Measurements from ENCODE around the gene KIAA1328. TPM values are rescaled to one million over a fixed set of nuclear protein-coding genes. Genes with fewer than 3 reads are reported as not detected.

The KIAA1328 gene
- total RNA-seq, 1 experiment from 2014 or later = 6.2 TPM

GRCh38 chr18:37156330-37156942 lies 327.5 kb downstream of the KIAA1328 start:
- Histone ChIP-seq H3K36me3 (ENCODE audit: control insufficient read depth, insufficient read depth, low read length) (no peaks in the 10 kb centered on the region), H3K9me3 (ENCODE audit: control insufficient read depth, insufficient read depth, low read depth, low read length) (no peaks in the 10 kb centered on the region), H3K27me3 (ENCODE audit: control insufficient read depth, insufficient read depth, low read length) (no peaks in the 10 kb centered on the region), H3K4me1 (ENCODE audit: control insufficient read depth, insufficient read depth, low read length) (no peaks in the 10 kb centered on the region), H3K27ac (ENCODE audit: low read length) (no peak overlapping the region), H3K4me3 (ENCODE audit: low read depth in 2 of 2, low read length in 2 of 2) (no peak overlapping the region)
- DNase-seq (ENCODE audit: low read depth, low spot score) (no peak), ATAC-seq (no peak)
- no peak for TF ChIP-seq TCF7L2 (IDR thresholded peaks at IDR 0.05; ENCODE audit: low read depth, low read length)
- no peak for TF ChIP-seq SIN3A (IDR thresholded peaks at IDR 0.05; ENCODE audit: borderline replicate concordance, insufficient read depth, low read depth, low read length)
- TF ChIP-seq CTCF (IDR thresholded peaks at IDR 0.05) = no peak
- TF ChIP-seq POLR2AphosphoS5 (IDR thresholded peaks at IDR 0.05; ENCODE audit: low read depth, low read length) = no peak
- TF ChIP-seq REST (IDR thresholded peaks at IDR 0.05; ENCODE audit: insufficient read depth in 1 of 2, low read depth in 2 of 2, low read length in 1 of 2) = no peak
- ChIA-PET POLR2A (no interaction called here), CTCF (no interaction called here)
- BruUV-seq (replicated peaks) = no TSS peak
- intact Hi-C loops (cut with micrococcal nuclease; ENCODE audit: unreplicated experiment) = no loop called here
- in situ Hi-C loops (cut with HindIII; ENCODE audit: low pct_unique_long_range_greater_than_20kb, low sequenced_read_pairs) = no loop called here

GRCh38 chr18:37160038-37160820 lies 331.3 kb downstream of the KIAA1328 start:
- no peak for ATAC-seq

More at GRCh38 chr18:37160038-37160820, 331.3 kb downstream of the KIAA1328 start:
- BruUV-seq (replicated peaks) = no TSS peak
- H3K36me3 ChIP-seq (ENCODE audit: control insufficient read depth, insufficient read depth, low read length) = no peaks in the 10 kb centered on the region
- intact Hi-C loops (cut with micrococcal nuclease; ENCODE audit: unreplicated experiment) = no loop called here
- ChIA-PET POLR2A (no interaction called here), CTCF (no interaction called here)
- TF ChIP-seq POLR2AphosphoS5 (IDR thresholded peaks at IDR 0.05; ENCODE audit: low read depth, low read length) = no peak
- TF ChIP-seq SIN3A (IDR thresholded peaks at IDR 0.05; ENCODE audit: borderline replicate concordance, insufficient read depth, low read depth, low read length) = no peak
- TF ChIP-seq CTCF (IDR thresholded peaks at IDR 0.05) = no peak
- TF ChIP-seq REST (IDR thresholded peaks at IDR 0.05; ENCODE audit: insufficient read depth in 1 of 2, low read depth in 2 of 2, low read length in 1 of 2) = no peak
- in situ Hi-C loops (cut with HindIII; ENCODE audit: low pct_unique_long_range_greater_than_20kb, low sequenced_read_pairs) = no loop called here
- no peaks in the 10 kb centered on the region for H3K4me1 ChIP-seq (ENCODE audit: control insufficient read depth, insufficient read depth, low read length)
- DNase-seq (ENCODE audit: low read depth, low spot score) = no peak
- no peaks in the 10 kb centered on the region for H3K9me3 ChIP-seq (ENCODE audit: control insufficient read depth, insufficient read depth, low read depth, low read length)
- H3K4me3 ChIP-seq (ENCODE audit: low read depth in 2 of 2, low read length in 2 of 2) = no peak overlapping the region
- no peak overlapping the region for H3K27ac ChIP-seq (ENCODE audit: low read length)
- no peaks in the 10 kb centered on the region for H3K27me3 ChIP-seq (ENCODE audit: control insufficient read depth, insufficient read depth, low read length)
